Measurements from ENCODE around the gene ANKDD1A. TPM values are rescaled to one million over a fixed set of nuclear protein-coding genes. Genes with fewer than 3 reads are reported as not detected.

The ANKDD1A gene
- total and polyA plus RNA-seq, 2 experiments from 2014 or later, result 6.7 to 9.3 TPM

DNA sequence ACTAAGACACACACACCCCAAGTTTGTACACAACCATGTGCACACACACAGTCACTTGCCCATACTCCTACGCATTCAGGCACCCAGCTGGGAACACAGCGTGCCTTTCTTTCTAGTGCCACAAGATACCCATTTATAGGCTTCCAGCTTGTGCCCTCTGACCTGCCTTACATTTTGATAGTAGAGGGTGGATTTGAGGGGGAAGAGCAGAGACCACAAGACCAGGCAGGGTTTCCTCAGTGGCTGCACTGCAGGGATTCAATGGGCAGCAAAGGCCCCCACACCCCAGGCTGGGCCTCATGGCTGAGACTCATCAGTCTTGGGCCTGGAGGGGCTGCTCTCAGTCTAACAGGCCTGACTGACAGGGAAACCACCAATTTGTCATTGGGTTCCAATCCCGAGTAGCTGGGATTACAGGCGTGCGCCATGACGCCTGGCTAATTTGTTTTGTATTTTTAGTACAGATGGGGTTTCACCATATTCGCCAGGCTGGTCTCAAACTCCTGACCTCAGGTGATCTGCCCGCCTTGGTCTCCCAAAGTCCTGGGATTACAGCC is 18.8 kb upstream of the ANKDD1A start (continued):
- TF ChIP-seq, protein P1, sequence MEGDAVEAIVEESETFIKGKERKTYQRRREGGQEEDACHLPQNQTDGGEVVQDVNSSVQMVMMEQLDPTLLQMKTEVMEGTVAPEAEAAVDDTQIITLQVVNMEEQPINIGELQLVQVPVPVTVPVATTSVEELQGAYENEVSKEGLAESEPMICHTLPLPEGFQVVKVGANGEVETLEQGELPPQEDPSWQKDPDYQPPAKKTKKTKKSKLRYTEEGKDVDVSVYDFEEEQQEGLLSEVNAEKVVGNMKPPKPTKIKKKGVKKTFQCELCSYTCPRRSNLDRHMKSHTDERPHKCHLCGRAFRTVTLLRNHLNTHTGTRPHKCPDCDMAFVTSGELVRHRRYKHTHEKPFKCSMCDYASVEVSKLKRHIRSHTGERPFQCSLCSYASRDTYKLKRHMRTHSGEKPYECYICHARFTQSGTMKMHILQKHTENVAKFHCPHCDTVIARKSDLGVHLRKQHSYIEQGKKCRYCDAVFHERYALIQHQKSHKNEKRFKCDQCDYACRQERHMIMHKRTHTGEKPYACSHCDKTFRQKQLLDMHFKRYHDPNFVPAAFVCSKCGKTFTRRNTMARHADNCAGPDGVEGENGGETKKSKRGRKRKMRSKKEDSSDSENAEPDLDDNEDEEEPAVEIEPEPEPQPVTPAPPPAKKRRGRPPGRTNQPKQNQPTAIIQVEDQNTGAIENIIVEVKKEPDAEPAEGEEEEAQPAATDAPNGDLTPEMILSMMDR (conservative IDR thresholded peaks at IDR 0.05; ENCODE audit: low read depth in 2 of 2), result no peak
- TF ChIP-seq, protein P2, sequence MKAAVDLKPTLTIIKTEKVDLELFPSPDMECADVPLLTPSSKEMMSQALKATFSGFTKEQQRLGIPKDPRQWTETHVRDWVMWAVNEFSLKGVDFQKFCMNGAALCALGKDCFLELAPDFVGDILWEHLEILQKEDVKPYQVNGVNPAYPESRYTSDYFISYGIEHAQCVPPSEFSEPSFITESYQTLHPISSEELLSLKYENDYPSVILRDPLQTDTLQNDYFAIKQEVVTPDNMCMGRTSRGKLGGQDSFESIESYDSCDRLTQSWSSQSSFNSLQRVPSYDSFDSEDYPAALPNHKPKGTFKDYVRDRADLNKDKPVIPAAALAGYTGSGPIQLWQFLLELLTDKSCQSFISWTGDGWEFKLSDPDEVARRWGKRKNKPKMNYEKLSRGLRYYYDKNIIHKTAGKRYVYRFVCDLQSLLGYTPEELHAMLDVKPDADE (IDR thresholded peaks at IDR 0.05), result no peak
- TF ChIP-seq NANOG (IDR thresholded peaks at IDR 0.05; ENCODE audit: borderline replicate concordance), result no peak

GRCh38 chr15:64893481-64894394 is 18.0 kb upstream of the ANKDD1A start:
- H3K27me3 ChIP-seq (ENCODE audit: insufficient read depth), result no peaks in the 10 kb centered on the region
- H3F3A ChIP-seq (replicated peaks; ENCODE audit: low read depth), result peaks cover 9% of the 10 kb centered on the region; the same call in 1 of the 2 replicates
- Mint-ChIP-seq H3K4me1 (peaks cover 50% of the 10 kb centered on the region), H3K9me3 (no peaks in the 10 kb centered on the region), H3K27ac (peak overlapping the region; percentile 90), H3K27me3 (ENCODE audit: insufficient read depth, low read depth, poor library complexity) (peaks cover 17% of the 10 kb centered on the region), H3K4me3 (peak overlapping the region; percentile 81), H3K36me3 (ENCODE audit: low read depth) (no peaks in the 10 kb centered on the region; the same call in 2 of the 3 replicates)
- peak overlapping the region; percentile 60 for H3K4me3 ChIP-seq
- H2AFZ ChIP-seq, result peak overlapping the region; percentile 75
- H3K36me3 ChIP-seq (ENCODE audit: insufficient read depth), result no peaks in the 10 kb centered on the region
- peak overlapping the region; percentile 76 for H3K4me2 ChIP-seq
- ATAC-seq (peak; percentile 93), DNase-seq (ENCODE audit: low spot score) (peak; percentile 99)
- 0 out of 2 replicates have a peak, but pooled peaks cover 4% of the 10 kb centered on the region for H3K9me2 ChIP-seq (ENCODE audit: insufficient read depth)
- peaks cover 23% of the 10 kb centered on the region for H3K4me1 ChIP-seq (ENCODE audit: insufficient read depth)
- H3K27ac ChIP-seq (ENCODE audit: low read depth), result peak overlapping the region; percentile 87
- H3K79me2 ChIP-seq (replicated peaks; ENCODE audit: insufficient read depth), result no peaks in the 10 kb centered on the region
- H4K20me1 ChIP-seq (replicated peaks; ENCODE audit: insufficient read depth), result no peaks in the 10 kb centered on the region
- TF ChIP-seq STAT1 (IDR thresholded peaks at IDR 0.05; ENCODE audit: unreplicated experiment) (no peak), ZNF114 (CRISPR knock-in tag; IDR thresholded peaks at IDR 0.05) (no peak), REST (IDR thresholded peaks at IDR 0.05; ENCODE audit: unreplicated experiment) (no peak), POLR2AphosphoS5 (IDR thresholded peaks at IDR 0.05; ENCODE audit: low read depth) (peak; percentile 74), CREB1 (CRISPR knock-in tag; IDR thresholded peaks at IDR 0.05; ENCODE audit: low read depth) (0 out of 2 replicates have a peak, but pooled peaks have one; percentile 35)
- TF ChIP-seq, protein P3, sequence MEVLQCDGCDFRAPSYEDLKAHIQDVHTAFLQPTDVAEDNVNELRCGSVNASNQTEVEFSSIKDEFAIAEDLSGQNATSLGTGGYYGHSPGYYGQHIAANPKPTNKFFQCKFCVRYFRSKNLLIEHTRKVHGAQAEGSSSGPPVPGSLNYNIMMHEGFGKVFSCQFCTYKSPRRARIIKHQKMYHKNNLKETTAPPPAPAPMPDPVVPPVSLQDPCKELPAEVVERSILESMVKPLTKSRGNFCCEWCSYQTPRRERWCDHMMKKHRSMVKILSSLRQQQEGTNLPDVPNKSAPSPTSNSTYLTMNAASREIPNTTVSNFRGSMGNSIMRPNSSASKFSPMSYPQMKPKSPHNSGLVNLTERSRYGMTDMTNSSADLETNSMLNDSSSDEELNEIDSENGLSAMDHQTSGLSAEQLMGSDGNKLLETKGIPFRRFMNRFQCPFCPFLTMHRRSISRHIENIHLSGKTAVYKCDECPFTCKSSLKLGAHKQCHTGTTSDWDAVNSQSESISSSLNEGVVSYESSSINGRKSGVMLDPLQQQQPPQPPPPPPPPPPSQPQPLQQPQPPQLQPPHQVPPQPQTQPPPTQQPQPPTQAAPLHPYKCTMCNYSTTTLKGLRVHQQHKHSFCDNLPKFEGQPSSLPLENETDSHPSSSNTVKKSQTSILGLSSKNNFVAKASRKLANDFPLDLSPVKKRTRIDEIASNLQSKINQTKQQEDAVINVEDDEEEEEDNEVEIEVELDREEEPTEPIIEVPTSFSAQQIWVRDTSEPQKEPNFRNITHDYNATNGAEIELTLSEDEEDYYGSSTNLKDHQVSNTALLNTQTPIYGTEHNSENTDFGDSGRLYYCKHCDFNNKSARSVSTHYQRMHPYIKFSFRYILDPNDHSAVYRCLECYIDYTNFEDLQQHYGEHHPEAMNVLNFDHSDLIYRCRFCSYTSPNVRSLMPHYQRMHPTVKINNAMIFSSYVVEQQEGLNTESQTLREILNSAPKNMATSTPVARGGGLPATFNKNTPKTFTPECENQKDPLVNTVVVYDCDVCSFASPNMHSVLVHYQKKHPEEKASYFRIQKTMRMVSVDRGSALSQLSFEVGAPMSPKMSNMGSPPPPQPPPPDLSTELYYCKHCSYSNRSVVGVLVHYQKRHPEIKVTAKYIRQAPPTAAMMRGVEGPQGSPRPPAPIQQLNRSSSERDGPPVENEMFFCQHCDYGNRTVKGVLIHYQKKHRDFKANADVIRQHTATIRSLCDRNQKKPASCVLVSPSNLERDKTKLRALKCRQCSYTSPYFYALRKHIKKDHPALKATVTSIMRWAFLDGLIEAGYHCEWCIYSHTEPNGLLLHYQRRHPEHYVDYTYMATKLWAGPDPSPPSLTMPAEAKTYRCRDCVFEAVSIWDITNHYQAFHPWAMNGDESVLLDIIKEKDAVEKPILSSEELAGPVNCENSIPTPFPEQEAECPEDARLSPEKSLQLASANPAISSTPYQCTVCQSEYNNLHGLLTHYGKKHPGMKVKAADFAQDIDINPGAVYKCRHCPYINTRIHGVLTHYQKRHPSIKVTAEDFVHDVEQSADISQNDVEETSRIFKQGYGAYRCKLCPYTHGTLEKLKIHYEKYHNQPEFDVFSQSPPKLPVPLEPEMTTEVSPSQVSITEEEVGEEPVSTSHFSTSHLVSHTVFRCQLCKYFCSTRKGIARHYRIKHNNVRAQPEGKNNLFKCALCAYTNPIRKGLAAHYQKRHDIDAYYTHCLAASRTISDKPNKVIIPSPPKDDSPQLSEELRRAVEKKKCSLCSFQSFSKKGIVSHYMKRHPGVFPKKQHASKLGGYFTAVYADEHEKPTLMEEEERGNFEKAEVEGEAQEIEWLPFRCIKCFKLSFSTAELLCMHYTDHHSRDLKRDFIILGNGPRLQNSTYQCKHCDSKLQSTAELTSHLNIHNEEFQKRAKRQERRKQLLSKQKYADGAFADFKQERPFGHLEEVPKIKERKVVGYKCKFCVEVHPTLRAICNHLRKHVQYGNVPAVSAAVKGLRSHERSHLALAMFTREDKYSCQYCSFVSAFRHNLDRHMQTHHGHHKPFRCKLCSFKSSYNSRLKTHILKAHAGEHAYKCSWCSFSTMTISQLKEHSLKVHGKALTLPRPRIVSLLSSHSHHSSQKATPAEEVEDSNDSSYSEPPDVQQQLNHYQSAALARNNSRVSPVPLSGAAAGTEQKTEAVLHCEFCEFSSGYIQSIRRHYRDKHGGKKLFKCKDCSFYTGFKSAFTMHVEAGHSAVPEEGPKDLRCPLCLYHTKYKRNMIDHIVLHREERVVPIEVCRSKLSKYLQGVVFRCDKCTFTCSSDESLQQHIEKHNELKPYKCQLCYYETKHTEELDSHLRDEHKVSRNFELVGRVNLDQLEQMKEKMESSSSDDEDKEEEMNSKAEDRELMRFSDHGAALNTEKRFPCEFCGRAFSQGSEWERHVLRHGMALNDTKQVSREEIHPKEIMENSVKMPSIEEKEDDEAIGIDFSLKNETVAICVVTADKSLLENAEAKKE (CRISPR knock-in tag; IDR thresholded peaks at IDR 0.05), result no peak

Measured in GM23338 (cell line).